A673 (cell line): ENCODE data around the gene KIF17. TPM values are rescaled to one million over a fixed set of nuclear protein-coding genes. Genes with fewer than 3 reads are reported as not detected.

Source experiments
- BruUV-seq: library from RNA; stranded (reverse); fragments of 400-500 nt; replicated peaks from 2 replicates; lab custom pipeline; 2021; lab: Mats Ljungman, UMichigan
- CTCF ChIA-PET: fragments of 300-600 bp; sonication (Branson Sonifier 250); formaldehyde crosslinking; loops from one replicate; lab custom pipeline; 2022; ENCODE audit warnings: antibody characterized with exemption; lab: Charles Lee
- POLR2A ChIA-PET: fragments of 300-600 bp; sonication (Branson Sonifier 250); formaldehyde crosslinking; loops from one replicate; lab custom pipeline; 2022; ENCODE audit warnings: antibody characterized with exemption; ENCODE audit not compliant: low non-redundant PET; lab: Charles Lee
- DNase-seq: peaks from one replicate; pipeline ENCODE4 v3.0.0-alpha.2; 2015; ENCODE audit warnings: low spot score
- H3K27ac ChIP-seq: fragments of 200-600 bp; sonication (generic); 2 replicates; pipeline ENCODE4 v1.5.1; 2016; ENCODE audit warnings: mixed run types, low read depth, mild to moderate bottlenecking, mixed read lengths, antibody characterized with exemption, low read length; ENCODE audit not compliant: poor library complexity, severe bottlenecking
- H3K27me3 ChIP-seq: fragments of 200-600 bp; sonication (generic); replicated peaks from 2 replicates; pipeline ENCODE4 v1.6.1; 2017; ENCODE audit warnings: mixed run types, low read depth, mild to moderate bottlenecking, mixed read lengths, antibody characterized with exemption, low read length; ENCODE audit not compliant: insufficient read depth, poor library complexity
- H3K36me3 ChIP-seq: fragments of 200-600 bp; sonication (generic); 2 replicates; pipeline ENCODE4 v1.6.1; 2016; ENCODE audit warnings: mixed run types, mild to moderate bottlenecking, mixed read lengths, antibody characterized with exemption, low read length; ENCODE audit not compliant: insufficient read depth, poor library complexity, severe bottlenecking
- H3K4me1 ChIP-seq: fragments of 200-600 bp; sonication (generic); 2 replicates; pipeline ENCODE4 v1.6.1; 2017; ENCODE audit warnings: mixed run types, mild to moderate bottlenecking, mixed read lengths, antibody characterized with exemption, low read length; ENCODE audit not compliant: insufficient read depth, poor library complexity, severe bottlenecking
- H3K4me3 ChIP-seq: fragments of 200-600 bp; sonication (generic); 2 replicates; pipeline ENCODE4 v1.5.1; 2016; ENCODE audit warnings: low read depth, mixed run types, mild to moderate bottlenecking, mixed read lengths, low read length; ENCODE audit not compliant: poor library complexity, severe bottlenecking
- H3K9me3 ChIP-seq: fragments of 200-600 bp; sonication (generic); 2 replicates; pipeline ENCODE4 v1.6.1; 2016; ENCODE audit warnings: mixed run types, low read depth, mild to moderate bottlenecking, mixed read lengths, antibody characterized with exemption, low read length; ENCODE audit not compliant: poor library complexity, severe bottlenecking
- EZH2 ChIP-seq: fragments of 200-600 bp; sonication (generic); IDR thresholded peaks from 2 replicates; pipeline ENCODE4 v1.6.1; 2017; ENCODE audit warnings: borderline replicate concordance, low read depth, mild to moderate bottlenecking, mixed read lengths, antibody characterized with exemption, low read length; ENCODE audit not compliant: poor library complexity, severe bottlenecking
- intact Hi-C: fragments of 100-400 bp; cut with micrococcal nuclease; formaldehyde crosslinking; loops from one replicate; pipeline ENCODE4 v1.10.0; 2022; ENCODE audit not compliant: unreplicated experiment
- total RNA-seq: library from RNA; stranded (reverse); gene quantifications from 2 replicates; pipeline ENCODE4 v1.2.3, GENCODE V29; 2021
- TF ChIP-seq, protein P1 (sequence below): fragments of 300-800, 200-600 bp; sonication (generic); conservative IDR thresholded peaks from 2 replicates; pipeline ENCODE4 v1.5.1; 2017; ENCODE audit warnings: low read depth, mild to moderate bottlenecking, antibody characterized with exemption, low read length, moderate library complexity, mixed read lengths

KIF17 gene
- total RNA-seq, 1 experiment from 2014 or later, result 0.71 TPM

DNA sequence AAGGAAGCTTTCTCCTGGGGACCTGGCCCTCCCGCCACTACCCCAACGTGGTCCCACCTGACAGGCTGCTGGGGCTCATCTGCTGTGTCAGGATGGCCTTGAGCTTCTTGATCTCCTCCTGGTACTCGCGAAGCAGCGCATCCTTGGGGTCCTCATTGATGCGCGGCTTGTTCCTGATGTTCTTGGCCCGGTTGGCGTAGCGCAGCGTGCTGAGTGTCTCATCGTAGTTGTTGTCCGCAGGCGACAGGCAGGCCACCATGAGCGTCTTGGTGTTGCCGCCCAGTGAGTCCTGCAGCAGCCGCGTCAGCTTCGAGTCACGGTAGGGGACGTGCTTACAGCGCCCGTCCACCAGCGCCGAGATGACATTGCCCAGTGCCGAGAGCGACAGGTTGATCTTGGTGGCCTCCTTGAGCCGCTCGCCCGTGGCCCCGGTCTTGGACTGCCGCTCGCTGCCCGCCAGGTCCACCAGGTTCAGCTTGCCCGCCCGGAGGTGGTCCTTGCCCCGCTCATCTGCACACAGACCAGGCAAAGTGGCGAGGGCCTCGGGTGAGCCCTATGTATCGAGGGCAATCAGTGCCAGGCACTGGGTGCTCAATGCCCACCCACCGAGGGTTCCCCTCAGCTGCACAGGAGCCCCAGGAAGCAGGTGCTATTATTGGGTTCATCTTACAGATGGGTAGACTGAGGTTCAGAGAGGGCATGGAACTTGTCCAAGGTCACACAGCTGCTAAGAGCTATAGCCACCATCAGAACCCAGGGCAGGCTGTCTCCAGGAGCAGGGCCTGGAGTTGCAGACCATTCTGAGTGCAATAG lies 13.2 kb downstream of the KIF17 start:
- H3K4me1 ChIP-seq, result no peaks in the 10 kb centered on the region
- no TSS peak for BruUV-seq
- POLR2A ChIA-PET, result no interaction called here
- CTCF ChIA-PET, result no interaction called here
- no peak for DNase-seq
- H3K27me3 ChIP-seq, result no peaks in the 10 kb centered on the region
- intact Hi-C loops, result no loop called here
- TF ChIP-seq EZH2, result no peak
- TF ChIP-seq, protein P1, sequence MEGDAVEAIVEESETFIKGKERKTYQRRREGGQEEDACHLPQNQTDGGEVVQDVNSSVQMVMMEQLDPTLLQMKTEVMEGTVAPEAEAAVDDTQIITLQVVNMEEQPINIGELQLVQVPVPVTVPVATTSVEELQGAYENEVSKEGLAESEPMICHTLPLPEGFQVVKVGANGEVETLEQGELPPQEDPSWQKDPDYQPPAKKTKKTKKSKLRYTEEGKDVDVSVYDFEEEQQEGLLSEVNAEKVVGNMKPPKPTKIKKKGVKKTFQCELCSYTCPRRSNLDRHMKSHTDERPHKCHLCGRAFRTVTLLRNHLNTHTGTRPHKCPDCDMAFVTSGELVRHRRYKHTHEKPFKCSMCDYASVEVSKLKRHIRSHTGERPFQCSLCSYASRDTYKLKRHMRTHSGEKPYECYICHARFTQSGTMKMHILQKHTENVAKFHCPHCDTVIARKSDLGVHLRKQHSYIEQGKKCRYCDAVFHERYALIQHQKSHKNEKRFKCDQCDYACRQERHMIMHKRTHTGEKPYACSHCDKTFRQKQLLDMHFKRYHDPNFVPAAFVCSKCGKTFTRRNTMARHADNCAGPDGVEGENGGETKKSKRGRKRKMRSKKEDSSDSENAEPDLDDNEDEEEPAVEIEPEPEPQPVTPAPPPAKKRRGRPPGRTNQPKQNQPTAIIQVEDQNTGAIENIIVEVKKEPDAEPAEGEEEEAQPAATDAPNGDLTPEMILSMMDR, result no peak
- no peaks in the 10 kb centered on the region for H3K36me3 ChIP-seq
- no peak overlapping the region for H3K4me3 ChIP-seq
- no peak overlapping the region for H3K27ac ChIP-seq
- H3K9me3 ChIP-seq, result no peaks in the 10 kb centered on the region

DNA sequence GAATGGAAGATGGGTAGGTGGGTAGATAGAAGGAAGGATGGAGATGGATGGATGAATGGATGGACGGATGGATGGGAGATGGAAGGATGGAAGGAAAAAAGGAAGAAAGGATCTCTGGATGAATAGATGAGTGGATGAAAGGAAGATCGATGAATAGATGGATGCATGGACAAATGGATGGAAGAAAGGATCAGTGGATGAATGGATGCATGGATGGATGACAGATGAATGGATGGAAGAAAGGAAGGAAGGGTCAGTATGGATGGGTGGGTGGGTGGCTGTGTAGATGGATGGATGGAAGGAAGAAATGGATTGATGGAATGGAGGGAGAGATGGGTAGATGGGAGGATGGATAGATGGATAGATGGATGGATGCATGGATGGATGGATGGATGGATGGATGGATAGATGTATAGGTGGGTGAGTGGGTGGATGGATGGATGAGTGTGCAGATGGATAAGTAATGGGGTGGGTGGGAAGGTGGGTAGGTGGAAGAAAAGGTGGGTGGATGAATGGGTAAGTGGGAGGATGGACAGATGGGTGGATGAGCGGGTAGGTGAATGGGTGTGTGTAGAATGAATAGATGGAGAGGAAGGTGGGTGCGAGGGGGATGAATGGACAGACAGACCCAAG lies 14.6 kb downstream of the KIF17 start:
- no peak overlapping the region for H3K27ac ChIP-seq
- ChIA-PET POLR2A (no interaction called here), CTCF (no interaction called here)
- TF ChIP-seq EZH2, result no peak
- TF ChIP-seq, protein P1, result no peak
- no peaks in the 10 kb centered on the region for H3K27me3 ChIP-seq
- intact Hi-C loops, result no loop called here
- no peaks in the 10 kb centered on the region for H3K9me3 ChIP-seq
- no peak overlapping the region for H3K4me3 ChIP-seq
- BruUV-seq, result no TSS peak
- H3K4me1 ChIP-seq, result no peaks in the 10 kb centered on the region
- H3K36me3 ChIP-seq, result no peaks in the 10 kb centered on the region
- no peak for DNase-seq

DNA sequence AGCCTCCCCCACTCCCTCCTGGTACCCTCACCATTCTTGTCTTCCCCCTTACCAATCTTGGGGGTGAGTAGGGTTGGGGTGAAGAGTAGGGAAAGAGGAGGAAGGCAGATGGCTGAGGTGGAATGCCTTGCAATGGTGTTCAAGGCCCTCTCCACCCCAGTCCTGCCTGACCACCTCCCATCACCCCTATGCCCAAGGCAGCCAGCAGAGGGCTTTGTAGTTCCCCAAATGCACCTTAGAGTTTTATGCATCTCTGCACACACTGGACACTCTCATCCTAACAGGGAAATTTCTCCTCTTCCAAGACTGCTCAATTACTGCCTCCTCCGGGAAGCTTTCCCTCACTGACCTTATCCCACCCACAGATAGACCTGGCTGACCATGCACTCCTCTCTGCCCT lies 15.4 kb downstream of the KIF17 start:
- BruUV-seq, result no TSS peak
- TF ChIP-seq EZH2, result no peak
- TF ChIP-seq, protein P1, result no peak; the same call in 1 of the 2 replicates

More for the DNA sequence above, 15.4 kb downstream of the KIF17 start:
- Histone ChIP-seq H3K27me3 (no peaks in the 10 kb centered on the region), H3K36me3 (no peaks in the 10 kb centered on the region), H3K9me3 (no peaks in the 10 kb centered on the region), H3K27ac (no peak overlapping the region), H3K4me3 (no peak overlapping the region), H3K4me1 (no peaks in the 10 kb centered on the region)
- ChIA-PET CTCF (no interaction called here), POLR2A (no interaction called here)
- DNase-seq, result no peak
- intact Hi-C loops, result no loop called here
